ENCODE measurements around the gene KSR2.

Gene KSR2

GRCh38 chr12:117596968-117597367 lies 371.8 kb downstream of the KSR2 start:
- DNase-seq, result no peak

DNA sequence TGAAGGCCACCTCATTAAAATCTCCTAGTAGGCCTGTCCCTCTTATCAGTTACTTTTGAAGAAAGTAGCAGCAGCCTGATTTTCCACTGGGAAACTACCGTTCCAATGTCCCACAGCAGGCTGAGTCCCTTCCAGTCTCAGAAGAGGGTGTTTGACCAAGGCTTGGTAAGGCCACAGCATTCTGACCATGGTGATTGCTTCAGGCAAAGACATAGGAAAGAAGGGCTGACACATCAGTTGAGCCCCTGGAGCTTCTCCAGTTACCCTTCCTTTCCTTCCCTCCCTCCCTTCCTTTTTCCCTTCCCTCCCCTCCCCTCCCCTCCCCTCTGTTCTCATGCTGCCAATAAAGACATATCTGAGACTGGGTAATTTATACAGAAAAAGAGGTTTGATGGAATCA lies 373.0 kb downstream of the KSR2 start:
- no peak for DNase-seq

GRCh38 chr12:117594481-117594880 lies 374.3 kb downstream of the KSR2 start:
- DNase-seq, result no peak

DNA sequence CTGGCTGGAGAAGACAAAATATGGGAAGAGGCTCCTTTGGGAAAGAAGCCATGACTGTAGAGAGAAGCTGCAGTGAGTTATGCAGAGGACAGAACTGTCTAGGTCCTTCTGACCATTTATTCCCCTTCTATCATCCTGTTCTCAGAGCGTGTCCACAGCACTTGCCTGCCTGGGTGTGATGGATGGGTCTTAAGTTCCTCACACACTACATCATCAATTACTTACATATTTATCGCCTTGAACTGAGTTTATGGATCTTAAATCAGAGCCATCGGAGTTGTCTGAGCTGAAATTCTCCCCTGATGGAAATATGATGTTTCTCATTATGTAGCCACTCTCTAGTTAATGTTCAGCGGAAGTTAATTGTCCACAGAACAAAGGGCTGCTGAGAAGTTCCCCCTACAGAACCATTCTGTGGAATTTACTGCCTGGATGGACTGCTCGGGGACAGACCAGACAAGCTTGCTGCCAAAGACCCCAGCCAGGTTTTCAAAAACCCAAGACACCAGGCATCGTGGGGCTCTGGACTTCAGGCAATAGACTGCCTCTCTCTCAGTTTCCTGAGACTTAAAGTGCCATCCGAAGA lies 374.9 kb downstream of the KSR2 start:
- DNase-seq, result no peak

GRCh38 chr12:117592588-117593305 lies 376.0 kb downstream of the KSR2 start:
- DNase-seq, result no peak

DNA sequence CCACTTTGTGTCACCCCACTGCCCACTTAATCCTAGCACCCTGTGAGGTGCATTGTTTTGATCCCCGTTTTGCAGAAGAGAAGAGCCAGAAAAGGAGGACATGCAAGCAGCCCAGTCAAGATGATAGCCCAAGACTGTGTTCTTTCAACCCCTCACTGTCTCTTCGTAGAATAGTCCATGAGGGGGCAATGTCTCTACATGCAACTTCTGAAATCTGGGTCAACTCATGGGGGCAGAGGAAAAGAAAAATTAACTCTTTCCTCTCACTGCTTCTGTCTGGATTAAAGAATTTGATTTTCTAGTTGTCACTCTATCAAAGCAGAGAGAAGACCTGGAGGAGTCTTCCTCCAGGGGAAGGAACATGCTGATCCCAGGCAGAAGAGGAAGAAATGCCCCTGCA lies 377.8 kb downstream of the KSR2 start:
- DNase-seq, result no peak

- no peak for DNase-seq
These were observed 378.4 kb downstream of the KSR2 start for GRCh38 chr12:117590386-117590785.

- DNase-seq, result no peak
These were observed 379.8 kb downstream of the KSR2 start for GRCh38 chr12:117589021-117589420.

GRCh38 chr12:117587631-117588287 lies 381.0 kb downstream of the KSR2 start:
- DNase-seq, result peak; percentile 14 to 45

DNA sequence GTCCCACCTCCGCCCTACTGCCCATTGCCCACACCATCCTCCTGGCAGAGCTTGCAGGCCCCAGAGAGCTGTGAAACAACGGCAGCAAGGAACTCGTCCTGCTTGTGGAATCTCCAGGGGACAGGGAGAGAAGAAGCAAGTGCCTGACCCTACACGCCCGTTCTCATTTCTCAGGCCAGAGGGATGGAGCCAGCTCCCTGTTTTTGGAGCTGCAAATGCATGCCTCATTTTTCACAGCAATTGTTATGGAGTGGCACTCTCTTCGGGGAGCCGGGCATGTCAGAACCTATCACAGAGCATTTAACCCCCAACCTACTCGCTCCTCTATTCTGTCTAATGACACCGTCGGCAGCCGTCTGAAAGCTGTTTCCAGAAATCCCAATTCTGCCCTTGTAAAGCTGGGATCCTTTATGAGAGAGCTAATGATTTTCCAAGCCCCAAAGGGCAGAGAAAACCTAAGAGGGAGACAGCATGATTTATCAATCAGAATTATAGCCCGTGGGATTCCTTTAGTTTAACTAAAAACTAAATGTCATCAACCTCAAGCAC lies 385.0 kb downstream of the KSR2 start:
- DNase-seq, result no peak

DNA sequence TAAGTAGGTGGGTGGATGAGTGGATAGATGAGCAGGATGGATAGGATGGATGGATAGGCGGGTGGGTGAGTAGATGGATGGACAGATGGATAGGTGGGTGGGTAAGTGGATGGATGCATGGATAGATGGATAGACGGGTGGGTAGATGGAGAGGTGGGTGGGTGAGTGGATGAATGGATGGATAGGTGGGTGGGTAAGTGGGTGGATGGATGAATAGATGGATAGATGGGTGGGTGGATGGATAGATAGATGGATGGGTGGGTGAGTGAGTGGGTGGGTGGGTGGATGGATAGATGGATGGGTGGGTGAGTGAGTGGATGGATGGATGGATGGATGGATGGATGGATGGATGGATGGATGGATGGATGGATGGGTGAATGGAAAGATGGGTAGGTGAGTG lies 385.7 kb downstream of the KSR2 start:
- no peak for DNase-seq

GRCh38 chr12:117582135-117582784 lies 386.5 kb downstream of the KSR2 start:
- no peak for DNase-seq

- DNase-seq, result peak in 1 of 2 experiments; percentile 37
These were observed 388.1 kb downstream of the KSR2 start for GRCh38 chr12:117580718-117581062.

GRCh38 chr12:117580015-117580717 lies 388.6 kb downstream of the KSR2 start:
- DNase-seq, result peak in 1 of 2 experiments; percentile 37

- DNase-seq, result no peak
These were observed 391.6 kb downstream of the KSR2 start for GRCh38 chr12:117577122-117577657.

DNA sequence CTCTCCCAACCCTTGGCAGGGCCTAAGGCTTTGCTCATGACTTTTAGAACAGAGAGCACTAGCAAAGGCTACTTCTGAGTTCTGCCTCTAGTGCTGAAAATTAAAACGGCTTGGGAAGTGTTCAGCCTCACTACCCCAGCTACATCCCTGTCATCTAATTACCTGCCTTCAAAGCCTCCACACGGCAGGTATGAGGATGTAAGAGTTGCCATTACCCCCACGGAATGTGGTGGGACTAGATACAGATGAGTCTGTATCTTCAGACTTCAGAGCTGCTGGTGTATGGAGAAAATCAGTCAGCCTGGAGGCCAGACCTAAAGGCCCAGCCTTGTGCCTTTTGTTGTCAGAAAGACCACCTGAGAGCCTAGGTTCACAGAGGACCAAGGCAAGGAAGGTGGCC lies 392.7 kb downstream of the KSR2 start:
- no peak for DNase-seq

DNA sequence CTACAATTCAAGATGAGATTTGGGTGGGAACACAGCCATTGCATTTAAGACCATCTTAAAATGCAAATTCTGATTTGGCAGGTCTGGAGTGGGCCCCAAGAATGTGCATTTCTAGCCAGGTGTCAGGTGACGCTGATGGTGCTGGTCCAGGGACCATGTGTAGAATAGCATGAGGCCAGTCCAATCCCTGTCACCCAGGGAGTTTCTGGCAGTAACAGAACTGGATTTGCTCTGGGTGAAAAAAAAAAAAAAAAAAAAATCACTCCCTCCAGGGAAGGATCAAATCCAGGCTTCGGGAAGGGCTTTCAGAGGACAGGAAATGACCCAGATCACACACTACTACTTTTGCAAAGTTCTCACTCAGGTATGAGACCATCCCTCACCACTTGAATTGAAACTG lies 394.1 kb downstream of the KSR2 start:
- no peak for DNase-seq

DNA sequence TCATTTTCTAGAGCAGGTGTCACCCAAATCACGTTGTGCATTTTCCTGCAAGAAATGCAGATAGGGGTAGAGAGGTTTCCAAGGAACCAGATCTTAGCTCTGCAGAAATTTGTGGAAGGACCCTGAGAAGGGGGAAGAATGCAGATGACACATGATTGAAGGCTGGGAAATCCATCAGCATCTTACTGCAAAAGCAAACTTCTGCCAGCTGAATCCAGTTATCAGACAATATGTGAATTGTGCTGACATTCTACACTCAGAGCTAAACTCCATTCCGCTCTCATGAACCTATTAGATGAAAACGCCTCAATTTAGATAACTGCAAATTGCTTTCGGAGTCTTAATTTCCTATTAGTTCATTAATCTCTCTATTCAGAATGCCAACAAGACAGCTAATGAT lies 396.0 kb downstream of the KSR2 start:
- DNase-seq, result no peak

DNA sequence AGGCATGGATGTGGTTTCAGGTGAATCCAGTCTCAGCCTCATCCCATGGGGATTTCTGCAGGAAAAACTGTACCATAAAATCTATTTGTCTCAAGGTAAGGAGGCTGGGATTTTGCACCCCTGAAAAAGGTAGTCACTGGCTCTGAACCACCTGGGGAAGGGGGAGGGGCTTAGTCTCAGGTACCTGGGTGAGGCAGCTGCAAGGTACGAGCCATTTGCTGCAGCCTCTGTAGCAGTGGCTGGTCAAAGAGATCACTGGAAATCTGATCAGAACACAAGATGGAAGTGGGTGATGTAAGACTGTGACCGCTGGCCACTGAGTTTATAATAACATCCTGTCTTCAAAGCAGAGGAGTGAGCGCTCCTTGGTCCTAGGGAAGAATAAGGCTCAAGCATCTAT lies 397.5 kb downstream of the KSR2 start:
- DNase-seq, result no peak

- no peak for DNase-seq
These were observed 398.2 kb downstream of the KSR2 start for GRCh38 chr12:117570608-117571007.

DNA sequence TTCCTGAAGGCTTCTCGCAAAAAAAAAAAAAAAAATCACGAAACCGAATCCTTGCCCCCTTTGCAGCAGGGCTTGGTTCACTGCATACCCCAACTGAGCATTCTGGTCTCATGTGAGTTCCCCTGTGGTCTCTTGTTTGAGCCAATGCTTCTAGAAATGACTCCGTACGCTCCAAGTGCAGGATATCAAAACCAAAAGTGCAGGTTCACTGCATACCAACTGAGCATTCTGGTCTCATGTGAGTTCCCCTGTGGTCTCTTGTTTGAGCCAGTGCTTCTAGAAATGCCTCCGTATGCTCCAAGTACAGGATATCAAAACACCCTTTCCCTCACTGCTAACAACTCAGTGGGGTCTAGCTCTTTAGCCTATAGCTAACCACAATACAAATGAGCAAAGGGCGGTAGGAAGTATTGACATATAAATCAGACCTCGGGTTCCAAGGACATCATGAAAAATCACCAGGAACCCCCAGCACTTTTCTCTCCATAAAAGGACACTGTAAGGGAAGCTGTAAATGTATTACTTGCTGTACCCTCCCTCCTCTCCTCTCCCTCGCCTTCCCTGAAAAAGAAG lies 401.1 kb downstream of the KSR2 start:
- DNase-seq, result no peak

DNA sequence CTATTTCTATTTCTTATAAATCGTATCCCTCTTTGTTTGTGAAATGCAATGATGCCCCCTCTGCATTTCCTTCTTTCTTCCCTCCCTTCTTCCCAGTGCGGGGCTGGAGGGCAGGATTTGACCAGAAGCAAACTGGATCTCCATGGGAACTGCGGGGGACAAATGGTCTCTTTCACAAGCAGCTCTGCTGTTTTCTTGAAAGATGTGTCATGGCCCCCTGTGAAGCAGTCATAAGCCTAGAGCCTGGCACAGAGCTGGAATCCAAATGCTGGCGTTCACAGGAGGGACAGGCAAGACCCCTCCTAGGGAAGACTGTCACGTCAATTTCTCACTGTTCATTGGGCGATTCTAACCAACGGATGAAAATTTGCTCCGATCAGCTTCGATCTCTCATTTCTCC lies 403.9 kb downstream of the KSR2 start:
- DNase-seq, result no peak

Data from NCI-H446 (cell line).